Loucy (cell line): Measurements from ENCODE around the gene CDKN2B-AS1.

Experiments
- H2AFZ ChIP-seq: fragments of 200-600 bp; sonication (generic); 2 replicates; pipeline ENCODE4 v1.6.0; 2016; ENCODE audit warnings: antibody characterized with exemption, mild to moderate bottlenecking, low read length, moderate library complexity
- H3F3A ChIP-seq: fragments of 200-600 bp; 2 replicates; pipeline ENCODE4 v1.6.0; 2016; ENCODE audit warnings: antibody characterized with exemption, low read depth, mild to moderate bottlenecking
- H3K27me3 ChIP-seq: fragments of 200-600 bp; sonication (generic); 2 replicates; pipeline ENCODE4 v1.6.1; 2014; ENCODE audit warnings: low read length, mild to moderate bottlenecking; ENCODE audit not compliant: insufficient read depth, poor library complexity, severe bottlenecking
- H3K36me3 ChIP-seq: fragments of 200-600 bp; sonication (generic); 2 replicates; pipeline ENCODE4 v1.6.1; 2016; ENCODE audit warnings: low read length; ENCODE audit not compliant: insufficient read depth
- H3K4me1 ChIP-seq: fragments of 200-600 bp; sonication (generic); 2 replicates; pipeline ENCODE4 v1.5.1; 2014; ENCODE audit warnings: low read length, mild to moderate bottlenecking; ENCODE audit not compliant: insufficient read depth, poor library complexity, severe bottlenecking
- H3K4me2 ChIP-seq: fragments of 200-600 bp; sonication (generic); 2 replicates; pipeline ENCODE4 v1.6.0; 2014; ENCODE audit warnings: antibody characterized with exemption, low read length, low read depth, mild to moderate bottlenecking; ENCODE audit not compliant: poor library complexity, severe bottlenecking
- H3K4me3 ChIP-seq: fragments of 200-600 bp; sonication (generic); 2 replicates; pipeline ENCODE4 v1.5.1; 2014; ENCODE audit warnings: low read length, mild to moderate bottlenecking, mixed read lengths; ENCODE audit not compliant: poor library complexity, severe bottlenecking
- H3K79me2 ChIP-seq: fragments of 200-600 bp; sonication (generic); 2 replicates; pipeline ENCODE4 v1.6.1; 2014; ENCODE audit warnings: low read length; ENCODE audit not compliant: insufficient read depth
- H3K9ac ChIP-seq: fragments of 200-600 bp; sonication (generic); 2 replicates; pipeline ENCODE4 v1.6.0; 2014; ENCODE audit warnings: mild to moderate bottlenecking, low read depth, low read length, moderate library complexity; ENCODE audit not compliant: poor library complexity, severe bottlenecking
- H3K9me2 ChIP-seq: fragments of 200-600 bp; sonication (generic); replicated peaks from 2 replicates; pipeline ENCODE4 v1.6.1; 2016; ENCODE audit warnings: low read depth, low read length, mixed read lengths
- H3K9me3 ChIP-seq: fragments of 200-600 bp; sonication (generic); 2 replicates; pipeline ENCODE4 v1.6.1; 2014; ENCODE audit warnings: mild to moderate bottlenecking, antibody characterized with exemption, low read length, low read depth; ENCODE audit not compliant: insufficient read depth
- H4K20me1 ChIP-seq: fragments of 200-600 bp; sonication (generic); 2 replicates; pipeline ENCODE4 v1.6.0; 2014; ENCODE audit warnings: antibody characterized with exemption, low read length, mild to moderate bottlenecking; ENCODE audit not compliant: insufficient read depth, poor library complexity, severe bottlenecking
- CTCF ChIP-seq: fragments of 200-600 bp; sonication (generic); conservative IDR thresholded peaks from 2 replicates; pipeline ENCODE4 v1.5.1; 2014; ENCODE audit warnings: mild to moderate bottlenecking, antibody characterized with exemption, low read length
- EZH2phosphoT487 ChIP-seq: fragments of 200-600 bp; IDR thresholded peaks from 2 replicates; pipeline ENCODE4 v1.6.1; 2018; ENCODE audit warnings: antibody characterized with exemption, mild to moderate bottlenecking, moderate library complexity, borderline replicate concordance

Gene CDKN2B-AS1

GRCh38 chr9:22141908-22142307 lies 147.3 kb downstream of the CDKN2B-AS1 start:
- Histone ChIP-seq H3K79me2 (no peaks in the 10 kb centered on the region), H4K20me1 (no peaks in the 10 kb centered on the region), H3F3A (no peaks in the 10 kb centered on the region), H3K27me3 (no peaks in the 10 kb centered on the region), H3K4me2 (no peak overlapping the region), H3K36me3 (no peaks in the 10 kb centered on the region), H3K9me3 (no peaks in the 10 kb centered on the region), H3K9ac (no peak overlapping the region), H3K4me3 (no peak overlapping the region), H2AFZ (no peak overlapping the region), H3K9me2 (no peaks in the 10 kb centered on the region), H3K4me1 (no peaks in the 10 kb centered on the region)
- TF ChIP-seq CTCF (no peak), EZH2phosphoT487 (no peak)

DNA sequence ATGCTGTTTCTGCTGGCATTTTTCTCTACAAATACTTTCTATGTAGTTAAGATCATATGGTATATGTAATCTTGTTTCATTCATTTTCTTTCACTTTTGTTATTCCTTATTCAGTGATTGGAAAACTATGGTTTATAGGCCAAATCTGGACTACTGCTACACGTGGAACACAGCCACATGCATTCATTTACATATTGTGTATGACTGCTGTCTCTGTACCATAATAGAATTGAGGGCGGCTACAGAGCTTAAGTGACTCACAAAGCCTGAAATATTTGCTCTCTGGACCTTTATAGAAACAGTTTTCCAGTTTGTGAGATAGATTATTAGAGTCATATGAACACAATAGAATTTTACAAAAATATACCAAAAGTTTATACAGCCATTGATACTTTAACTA lies 148.1 kb downstream of the CDKN2B-AS1 start:
- no peaks in the 10 kb centered on the region for H3K9me3 ChIP-seq
- H3K27me3 ChIP-seq: no peaks in the 10 kb centered on the region
- no peak overlapping the region for H3K4me3 ChIP-seq
- no peak overlapping the region for H3K4me2 ChIP-seq
- H3K9ac ChIP-seq: no peak overlapping the region
- no peaks in the 10 kb centered on the region for H3K36me3 ChIP-seq
- H3K4me1 ChIP-seq: no peaks in the 10 kb centered on the region
- no peaks in the 10 kb centered on the region for H3K79me2 ChIP-seq
- no peaks in the 10 kb centered on the region for H3F3A ChIP-seq
- no peak overlapping the region for H2AFZ ChIP-seq
- no peaks in the 10 kb centered on the region for H4K20me1 ChIP-seq
- H3K9me2 ChIP-seq: no peaks in the 10 kb centered on the region
- TF ChIP-seq CTCF: no peak
- TF ChIP-seq EZH2phosphoT487: no peak

GRCh38 chr9:22143799-22144625 lies 149.4 kb downstream of the CDKN2B-AS1 start:
- Histone ChIP-seq H3K27me3 (no peaks in the 10 kb centered on the region), H3K4me1 (no peaks in the 10 kb centered on the region), H4K20me1 (no peaks in the 10 kb centered on the region), H3F3A (no peaks in the 10 kb centered on the region), H3K9me3 (no peaks in the 10 kb centered on the region), H3K4me3 (no peak overlapping the region), H3K4me2 (no peak overlapping the region), H3K79me2 (no peaks in the 10 kb centered on the region), H2AFZ (no peak overlapping the region), H3K36me3 (no peaks in the 10 kb centered on the region), H3K9ac (no peak overlapping the region), H3K9me2 (no peaks in the 10 kb centered on the region)
- TF ChIP-seq CTCF (no peak), EZH2phosphoT487 (no peak)
